GM13976 (cell line): Measurements from ENCODE around the gene BDNF.

ENCODE experiments used
- DNase-seq: peaks from one replicate; pipeline ENCODE4 v3.0.0; 2012; ENCODE audit warnings: low spot score
- CTCF ChIP-seq: IDR thresholded peaks from 2 replicates; pipeline ENCODE4 v1.5.1; 2012; ENCODE audit warnings: borderline replicate concordance, mild to moderate bottlenecking; ENCODE audit not compliant: insufficient read depth; ENCODE audit errors: extremely low read depth, missing control alignments, control extremely low read depth
- in situ Hi-C: fragments of 300-500 bp; cut with MboI; formaldehyde crosslinking; loops from one replicate; pipeline ENCODE4 v1.12.0; 2022; ENCODE audit warnings: low sequenced_read_pairs, mixed read lengths, inconsistent platforms; ENCODE audit not compliant: unreplicated experiment

The BDNF gene

GRCh38 chr11:27608951-27609350 is 91.3 kb downstream of the BDNF start:
- in situ Hi-C loops = no loop called here
- TF ChIP-seq CTCF = no peak
- no peak for DNase-seq

GRCh38 chr11:27605422-27605821 is 94.8 kb downstream of the BDNF start:
- in situ Hi-C loops = no loop called here
- no peak for TF ChIP-seq CTCF
- no peak for DNase-seq
